Activated CD4-positive, alpha-beta T cell treated with anti-CD3 and anti-CD28 coated beads for 36 hours (primary cell): ENCODE data around the gene SMPD3. TPM values are rescaled to one million over a fixed set of nuclear protein-coding genes. Genes with fewer than 3 reads are reported as not detected.
A peak's percentile ranks its signal among the peaks of the same experiment; 100 is the strongest.

Experiments used
- ATAC-seq: fragments of 200-7000 bp; cut with Tn5 transposase; one replicate; pipeline ENCODE4 v1.10.0; 2021; ENCODE audit warnings: mild to moderate bottlenecking, moderate library complexity
- CTCF ChIA-PET: fragments of 350-600 bp; sonication (Branson Sonifier 250); formaldehyde crosslinking; loops from one replicate; lab custom pipeline; 2021; ENCODE audit warnings: antibody characterized with exemption; lab: Charles Lee
- POLR2A ChIA-PET: fragments of 350-600 bp; sonication (Branson Sonifier 250); formaldehyde crosslinking; loops from one replicate; lab custom pipeline; 2021; ENCODE audit warnings: antibody characterized with exemption, inconsistent platforms; lab: Charles Lee
- DNase-seq: peaks from one replicate; pipeline ENCODE4 v3.0.0-alpha.2; 2020
- H3K27ac Mint-ChIP-seq: one replicate; pipeline ENCODE4 v1.8.0; 2021; ENCODE audit warnings: mixed read lengths
- H3K27me3 Mint-ChIP-seq: one replicate; pipeline ENCODE4 v1.8.0; 2021; ENCODE audit warnings: mixed read lengths
- H3K36me3 Mint-ChIP-seq: one replicate; pipeline ENCODE4 v1.8.0; 2021; ENCODE audit warnings: low read depth, mixed read lengths
- H3K4me1 Mint-ChIP-seq: one replicate; pipeline ENCODE4 v1.8.0; 2021; ENCODE audit warnings: mixed read lengths
- H3K4me3 Mint-ChIP-seq: one replicate; pipeline ENCODE4 v1.8.0; 2021; ENCODE audit warnings: mild to moderate bottlenecking, moderate library complexity, mixed read lengths
- H3K9me3 Mint-ChIP-seq: one replicate; pipeline ENCODE4 v1.8.0; 2021; ENCODE audit warnings: low read depth, mixed read lengths
- intact Hi-C, 2 experiments: fragments of 100-400 bp; cut with DNase I in 1 of 2; cut with micrococcal nuclease in 1 of 2; formaldehyde crosslinking; loops; one replicate each; pipeline versions ENCODE4 v1.14.2 to v1.15.1; 2022 to 2024; cut with DNase I, micrococcal nuclease
- total RNA-seq, 2 experiments: library from RNA; stranded (reverse); gene quantifications; one replicate each; pipeline ENCODE4 v1.2.3, GENCODE V29; 2021

Gene SMPD3
- total RNA-seq, 2 experiments from 2014 or later: 0.07 to 0.37 TPM

- Mint-ChIP-seq H3K27ac (no peak overlapping the region), H3K4me1 (peaks cover 37% of the 10 kb centered on the region), H3K36me3 (no peaks in the 10 kb centered on the region), H3K9me3 (no peaks in the 10 kb centered on the region), H3K27me3 (peaks cover 5% of the 10 kb centered on the region), H3K4me3 (no peak overlapping the region)
- intact Hi-C loops: loop anchor here in 1 of 2 experiments (2.0 kb wide), 1 partner anchor 142 kb away; no protein-coding TSS in a partner anchor
- POLR2A ChIA-PET: no interaction called here
- ATAC-seq (no peak), DNase-seq (peak; percentile 40)
- CTCF ChIA-PET: interaction anchor here (0.6 to 1.8 kb wide), 8 partner anchors 16 to 1287 kb away, joined by 3 to 6 read pairs (median 4); no protein-coding TSS in a partner anchor
Measured at GRCh38 chr16:68368301-68368888, 79.9 kb downstream of the SMPD3 start.

GRCh38 chr16:68367891-68368290 is 80.4 kb downstream of the SMPD3 start:
- DNase-seq: no peak
- intact Hi-C loops: loop anchor here (1.0 to 2.0 kb wide), 2 partner anchors 142 to 143 kb away; no protein-coding TSS in a partner anchor
- Mint-ChIP-seq H3K27me3 (peaks cover 5% of the 10 kb centered on the region), H3K36me3 (no peaks in the 10 kb centered on the region), H3K4me1 (peaks cover 37% of the 10 kb centered on the region), H3K9me3 (no peaks in the 10 kb centered on the region), H3K4me3 (no peak overlapping the region), H3K27ac (no peak overlapping the region)
- ChIA-PET CTCF (interaction anchor here (0.6 to 1.5 kb wide), 4 partner anchors 17 to 1287 kb away, joined by 3 to 4 read pairs (median 4); no protein-coding TSS in a partner anchor), POLR2A (no interaction called here)
- ATAC-seq: no peak

GRCh38 chr16:68367440-68367839 is 80.9 kb downstream of the SMPD3 start:
- no peak overlapping the region for H3K4me3 Mint-ChIP-seq
- POLR2A ChIA-PET: no interaction called here
- intact Hi-C loops: loop anchor here in 1 of 2 experiments (1.0 kb wide), 1 partner anchor 143 kb away; no protein-coding TSS in a partner anchor

GRCh38 chr16:68367030-68367429 is 81.3 kb downstream of the SMPD3 start:
- peaks cover 5% of the 10 kb centered on the region for H3K27me3 Mint-ChIP-seq
- peak; percentile 75 for DNase-seq
- H3K4me1 Mint-ChIP-seq: peaks cover 37% of the 10 kb centered on the region
- H3K9me3 Mint-ChIP-seq: no peaks in the 10 kb centered on the region
- CTCF ChIA-PET: interaction anchor here (0.8 to 3.7 kb wide), 5 partner anchors 10 to 144 kb away, joined by 3 to 18 read pairs (median 4); no protein-coding TSS in a partner anchor
- intact Hi-C loops: loop anchor here in 1 of 2 experiments (1.0 kb wide), 1 partner anchor 143 kb away; no protein-coding TSS in a partner anchor
- no peak overlapping the region for H3K4me3 Mint-ChIP-seq
- POLR2A ChIA-PET: no interaction called here
- H3K27ac Mint-ChIP-seq: no peak overlapping the region
- ATAC-seq: peak; percentile 59
- H3K36me3 Mint-ChIP-seq: no peaks in the 10 kb centered on the region

More at GRCh38 chr16:68367440-68367839, 80.9 kb downstream of the SMPD3 start:
- no peak for DNase-seq
- H3K36me3 Mint-ChIP-seq: no peaks in the 10 kb centered on the region
- peaks cover 5% of the 10 kb centered on the region for H3K27me3 Mint-ChIP-seq
- no peaks in the 10 kb centered on the region for H3K9me3 Mint-ChIP-seq
- ATAC-seq: no peak
- H3K27ac Mint-ChIP-seq: no peak overlapping the region
- CTCF ChIA-PET: interaction anchor here (1.2 kb wide), 1 partner anchor 17 kb away, joined by 4 read pairs; no protein-coding TSS in a partner anchor
- peaks cover 37% of the 10 kb centered on the region for H3K4me1 Mint-ChIP-seq

GRCh38 chr16:68366062-68366461 is 82.2 kb downstream of the SMPD3 start:
- Mint-ChIP-seq H3K4me1 (peaks cover 37% of the 10 kb centered on the region), H3K27ac (no peak overlapping the region), H3K4me3 (no peak overlapping the region), H3K36me3 (no peaks in the 10 kb centered on the region), H3K27me3 (peaks cover 5% of the 10 kb centered on the region), H3K9me3 (no peaks in the 10 kb centered on the region)
- no peak for ATAC-seq
- ChIA-PET CTCF (interaction anchor here (0.6 to 3.7 kb wide), 5 partner anchors 9 to 548 kb away, joined by 3 to 18 read pairs (median 4); no protein-coding TSS in a partner anchor), POLR2A (interaction anchor here (0.6 kb wide), 1 partner anchor 218 kb away, joined by 4 read pairs; no protein-coding TSS in a partner anchor)
- DNase-seq: no peak
- intact Hi-C loops: no loop called here

GRCh38 chr16:68365167-68365817 is 83.0 kb downstream of the SMPD3 start:
- POLR2A ChIA-PET: interaction anchor here (0.6 kb wide), 1 partner anchor 218 kb away, joined by 4 read pairs; no protein-coding TSS in a partner anchor
- no peak overlapping the region for H3K4me3 Mint-ChIP-seq
- intact Hi-C loops: no loop called here
- H3K9me3 Mint-ChIP-seq: no peaks in the 10 kb centered on the region
- DNase-seq: no peak
- ATAC-seq: no peak
- H3K27ac Mint-ChIP-seq: no peak overlapping the region
- no peaks in the 10 kb centered on the region for H3K36me3 Mint-ChIP-seq
- CTCF ChIA-PET: interaction anchor here (0.6 to 3.7 kb wide), 5 partner anchors 11 to 547 kb away, joined by 3 to 18 read pairs (median 3); no protein-coding TSS in a partner anchor
- peaks cover 5% of the 10 kb centered on the region for H3K27me3 Mint-ChIP-seq
- peaks cover 30% of the 10 kb centered on the region for H3K4me1 Mint-ChIP-seq

- H3K9me3 Mint-ChIP-seq: no peaks in the 10 kb centered on the region
- no peak overlapping the region for H3K4me3 Mint-ChIP-seq
- intact Hi-C loops: no loop called here
- CTCF ChIA-PET: interaction anchor here (0.8 to 3.7 kb wide), 8 partner anchors 7 to 146 kb away, joined by 3 to 18 read pairs (median 4); no protein-coding TSS in a partner anchor
- peaks cover 23% of the 10 kb centered on the region for H3K4me1 Mint-ChIP-seq
- no peak overlapping the region for H3K27ac Mint-ChIP-seq
- ATAC-seq: no peak
- peaks cover 5% of the 10 kb centered on the region for H3K27me3 Mint-ChIP-seq
- POLR2A ChIA-PET: interaction anchor here (0.6 kb wide), 1 partner anchor 106 kb away, joined by 4 read pairs; no protein-coding TSS in a partner anchor
- no peak for DNase-seq
- no peaks in the 10 kb centered on the region for H3K36me3 Mint-ChIP-seq
Measured at GRCh38 chr16:68364561-68364998, 83.7 kb downstream of the SMPD3 start.

GRCh38 chr16:68363658-68364521 is 84.4 kb downstream of the SMPD3 start:
- ATAC-seq (no peak), DNase-seq (no peak)
- Mint-ChIP-seq H3K4me1 (peaks cover 16% of the 10 kb centered on the region), H3K4me3 (no peak overlapping the region), H3K27me3 (peaks cover 5% of the 10 kb centered on the region), H3K9me3 (no peaks in the 10 kb centered on the region), H3K27ac (no peak overlapping the region), H3K36me3 (no peaks in the 10 kb centered on the region)
- CTCF ChIA-PET: interaction anchor here (0.6 to 3.7 kb wide), 11 partner anchors 8 to 147 kb away, joined by 3 to 18 read pairs (median 4); no protein-coding TSS in a partner anchor
- intact Hi-C loops: no loop called here
- POLR2A ChIA-PET: interaction anchor here (0.5 to 0.6 kb wide), 2 partner anchors 106 to 827 kb away, joined by 4 to 5 read pairs; no protein-coding TSS in a partner anchor

GRCh38 chr16:68362947-68363657 is 85.2 kb downstream of the SMPD3 start:
- DNase-seq: no peak
- Mint-ChIP-seq H3K27me3 (peaks cover 5% of the 10 kb centered on the region), H3K9me3 (no peaks in the 10 kb centered on the region), H3K27ac (no peak overlapping the region), H3K36me3 (peaks cover 2% of the 10 kb centered on the region), H3K4me3 (no peak overlapping the region), H3K4me1 (peaks cover 8% of the 10 kb centered on the region)
- intact Hi-C loops: no loop called here
- CTCF ChIA-PET: interaction anchor here (0.6 to 1.4 kb wide), 6 partner anchors 19 to 311 kb away, joined by 3 to 4 read pairs (median 3); no protein-coding TSS in a partner anchor
- no peak for ATAC-seq
- POLR2A ChIA-PET: interaction anchor here (0.5 kb wide), 1 partner anchor 828 kb away, joined by 5 read pairs; no protein-coding TSS in a partner anchor
